HepG2 (cell line): ENCODE results near the gene OR9A4. TPM values are rescaled to one million over a fixed set of nuclear protein-coding genes. Genes with fewer than 3 reads are reported as not detected.

ENCODE experiments used
- ATAC-seq: fragments of 200-7000 bp; cut with Tn5 transposase; 3 replicates; pipeline ENCODE4 v1.9.1; 2020; ENCODE audit warnings: mild to moderate bottlenecking, moderate library complexity
- BruUV-seq: library from RNA; stranded (reverse); fragments of 400-500 nt; replicated peaks from 2 replicates; lab custom pipeline; 2021; lab: Mats Ljungman, UMichigan
- CTCF ChIA-PET: fragments of 300-600 bp; formaldehyde crosslinking; extraction: SDS; loops from one replicate; lab custom pipeline; 2021; ENCODE audit warnings: low total read pairs, inconsistent platforms, low intra/inter-chr PET ratio; lab: Yijun Ruan, JAX
- POLR2A ChIA-PET: fragments of 350-600 bp; sonication (Branson Sonifier 250); formaldehyde crosslinking; loops from one replicate; lab custom pipeline; 2020; ENCODE audit warnings: antibody characterized with exemption, inconsistent platforms; lab: Yijun Ruan, JAX
- DNase-seq: peaks from one replicate; pipeline ENCODE4 v3.0.0-alpha.2; 2015; ENCODE audit warnings: low spot score
- FAIRE-seq: peaks from 3 replicates; lab custom pipeline; 2011; peaks lifted over from hg19 to GRCh38; lab: Jason Lieb, UNC
- H2AFZ ChIP-seq: one replicate; pipeline ENCODE4 v1.6.1; 2011; ENCODE audit warnings: low read length, inconsistent platforms
- H3K27ac ChIP-seq: fragments of 300-600 bp; 3 replicates; pipeline ENCODE4 v1.8.0; 2011; ENCODE audit warnings: mixed run types, mild to moderate bottlenecking, mixed read lengths, low read length, inconsistent platforms; ENCODE audit not compliant: insufficient read depth; ENCODE audit errors: extremely low read length
- H3K27me3 ChIP-seq, 2 experiments: fragments of 200-600 bp in 1 of 2; 2 replicates in 1 of 2; 3 replicates in 1 of 2; pipeline versions ENCODE4 v1.6.0 to v1.8.0; 2011; ENCODE audit warnings: low read length in 2 of 2, mild to moderate bottlenecking in 2 of 2, moderate library complexity in 2 of 2, inconsistent platforms in 1 of 2; ENCODE audit not compliant: insufficient read depth in 2 of 2, control insufficient read depth in 1 of 2
- H3K36me3 ChIP-seq, 2 experiments: fragments of 200-600 bp in 1 of 2; replicated peaks in 1 of 2; 2 replicates in 1 of 2; 3 replicates in 1 of 2; pipeline versions ENCODE4 v1.5.1 to v1.8.0; 2011; ENCODE audit warnings: low read length in 2 of 2, inconsistent platforms in 1 of 2; ENCODE audit not compliant: insufficient read depth in 2 of 2, control insufficient read depth in 1 of 2
- H3K4me1 ChIP-seq: 2 replicates; pipeline ENCODE4 v1.5.1; 2012; ENCODE audit warnings: low read length, inconsistent platforms; ENCODE audit not compliant: insufficient read depth
- H3K4me2 ChIP-seq: 2 replicates; pipeline ENCODE4 v1.6.0; 2011; ENCODE audit warnings: low read depth, low read length, inconsistent platforms
- H3K4me3 ChIP-seq, 3 experiments: fragments of 200-600 bp in 1 of 3; sonication (generic), shearing (Covaris generic) in 1 of 3; replicated peaks in 1 of 3; 2 replicates each; pipeline ENCODE4 v1.5.1; 2011 to 2016; ENCODE audit warnings: low read length in 3 of 3, inconsistent platforms in 2 of 3, low read depth in 2 of 3, mild to moderate bottlenecking in 2 of 3, control low read depth in 1 of 3, mixed read lengths in 1 of 3; ENCODE audit not compliant: insufficient read depth in 1 of 3
- H3K79me2 ChIP-seq: one replicate; pipeline ENCODE4 v1.6.1; 2011; ENCODE audit warnings: low read length, inconsistent platforms; ENCODE audit not compliant: insufficient read depth
- H3K9ac ChIP-seq: 2 replicates; pipeline ENCODE4 v1.6.0; 2011; ENCODE audit warnings: mild to moderate bottlenecking, low read depth, low read length, inconsistent platforms; ENCODE audit not compliant: insufficient read depth
- H3K9me3 ChIP-seq: 2 replicates; pipeline ENCODE4 v1.5.1; 2012; ENCODE audit warnings: mild to moderate bottlenecking, low read length
- H4K20me1 ChIP-seq: 2 replicates; pipeline ENCODE4 v1.6.0; 2011; ENCODE audit warnings: inconsistent platforms, mild to moderate bottlenecking, low read length, moderate library complexity; ENCODE audit not compliant: insufficient read depth
- ATRX ChIP-seq: sonication (generic); formaldehyde crosslinking; IDR thresholded peaks from 2 replicates; pipeline ENCODE4 v1.4.0; 2020; ENCODE audit warnings: missing genetic modification reagents, borderline replicate concordance
- GATAD1 ChIP-seq: IDR thresholded peaks from 2 replicates; pipeline ENCODE4 v1.6.1; 2016; ENCODE audit warnings: missing genetic modification reagents, missing compliant biosample characterization
- HOXA5 ChIP-seq: sonication (generic); formaldehyde crosslinking; IDR thresholded peaks from 2 replicates; pipeline ENCODE4 v1.4.0; 2020; ENCODE audit warnings: missing genetic modification reagents
- MBNL3 ChIP-seq: fragments of 250-450 bp; sonication (Bioruptor Pico); conservative IDR thresholded peaks from 2 replicates; pipeline ENCODE4 v1.8.0; 2022; ENCODE audit warnings: mild to moderate bottlenecking, inconsistent platforms
- PHF20 ChIP-seq: sonication (generic); formaldehyde crosslinking; IDR thresholded peaks from 2 replicates; pipeline ENCODE4 v1.5.0; 2020; ENCODE audit warnings: mild to moderate bottlenecking, missing genetic modification reagents
- SATB2 ChIP-seq: sonication (generic); formaldehyde crosslinking; IDR thresholded peaks from 2 replicates; pipeline ENCODE4 v1.5.0; 2020; ENCODE audit warnings: missing genetic modification reagents
- SRSF1 ChIP-seq: fragments of 200-400 bp; formaldehyde crosslinking; optimal IDR thresholded peaks from 2 replicates; pipeline ENCODE3; 2017; ENCODE audit warnings: mild to moderate bottlenecking, low read depth, low read length, moderate library complexity
- SRSF4 ChIP-seq: fragments of 200-400 bp; formaldehyde crosslinking; IDR thresholded peaks from one replicate; pipeline ENCODE4 v1.6.1; 2018; ENCODE audit warnings: mild to moderate bottlenecking, low read depth, low read length, moderate library complexity; ENCODE audit not compliant: poor library complexity, severe bottlenecking
- TAF15 ChIP-seq: fragments of 200-400 bp; formaldehyde crosslinking; IDR thresholded peaks from one replicate; pipeline ENCODE4 v1.6.1; 2018; ENCODE audit warnings: mild to moderate bottlenecking, low read depth, low read length; ENCODE audit not compliant: poor library complexity, severe bottlenecking
- ZBTB21 ChIP-seq: sonication (generic); formaldehyde crosslinking; IDR thresholded peaks from 2 replicates; pipeline ENCODE4 v1.4.0; 2020; ENCODE audit warnings: missing genetic modification reagents
- ZFAT ChIP-seq: sonication (generic); formaldehyde crosslinking; conservative IDR thresholded peaks from 2 replicates; pipeline ENCODE4 v1.8.1; 2023; ENCODE audit warnings: missing genetic modification reagents, inconsistent platforms
- ZNF17 ChIP-seq: sonication (generic); formaldehyde crosslinking; IDR thresholded peaks from 2 replicates; pipeline ENCODE4 v1.5.0; 2020; ENCODE audit warnings: mild to moderate bottlenecking, missing genetic modification reagents
- ZSCAN9 ChIP-seq: IDR thresholded peaks from 2 replicates; pipeline ENCODE4 v1.6.1; 2016; ENCODE audit warnings: borderline replicate concordance
- WGBS: methylation state at CpG from one replicate; pipeline ENCODE4 v1.1.6; 2017; ENCODE audit warnings: low lambda C conversion rate; 5-methylcytosine and 5-hydroxymethylcytosine counted together
- in situ Hi-C: cut with HindIII; loops from 2 replicates; pipeline ENCODE4 v1.10.0; 2017; ENCODE audit warnings: low pct_unique_long_range_greater_than_20kb; ENCODE audit not compliant: extremely low pct_ligation_motif_present
- intact Hi-C: fragments of 100-400 bp; cut with micrococcal nuclease; formaldehyde crosslinking; loops from one replicate; pipeline ENCODE4 v1.10.0; 2022; ENCODE audit not compliant: unreplicated experiment
- polyA plus RNA-seq, 8 experiments: library from polyadenylated mRNA; depleted of rRNA in 3 of 8; stranded (reverse) in 7 of 8; unstranded in 1 of 8; fragments of >200 nt; fragmentation: Illumina TruSeq in 4 of 8; extraction: Trizol in 4 of 8; gene quantifications; 2 replicates each; pipeline versions ENCODE4 v1.2.1 to v1.2.3, GENCODE V29; 2011 to 2016; ENCODE audit warnings: low read depth in 4 of 8, missing spikeins in 1 of 8, mixed read lengths in 1 of 8; ENCODE audit not compliant: insufficient read depth in 1 of 8
- total RNA-seq, 5 experiments: library from RNA; depleted of rRNA; stranded (reverse); fragments of >200 nt; fragmentation: Illumina TruSeq; extraction: Trizol; gene quantifications; 2 replicates each; pipeline ENCODE4 v1.2.3, GENCODE V29; 2016; ENCODE audit warnings: low read depth in 1 of 5
- TF ChIP-seq, protein P1 (sequence below): sonication (generic); formaldehyde crosslinking; IDR thresholded peaks from 2 replicates; pipeline ENCODE4 v1.4.0; 2020; ENCODE audit warnings: missing genetic modification reagents
- TF ChIP-seq, protein P2 (sequence below): sonication (generic); formaldehyde crosslinking; IDR thresholded peaks from 2 replicates; pipeline ENCODE4 v1.5.0; 2020; ENCODE audit warnings: missing genetic modification reagents, mild to moderate bottlenecking, borderline replicate concordance
- TF ChIP-seq, protein P3 (sequence below): sonication (generic); formaldehyde crosslinking; conservative IDR thresholded peaks from 2 replicates; pipeline ENCODE4 v1.5.0; 2020; ENCODE audit warnings: missing genetic modification reagents

Gene OR9A4
- total and polyA plus RNA-seq, 2 of the 13 experiments (the other 11 are each of a cell fraction or from before 2014, with no cell fraction given) = not detected

DNA sequence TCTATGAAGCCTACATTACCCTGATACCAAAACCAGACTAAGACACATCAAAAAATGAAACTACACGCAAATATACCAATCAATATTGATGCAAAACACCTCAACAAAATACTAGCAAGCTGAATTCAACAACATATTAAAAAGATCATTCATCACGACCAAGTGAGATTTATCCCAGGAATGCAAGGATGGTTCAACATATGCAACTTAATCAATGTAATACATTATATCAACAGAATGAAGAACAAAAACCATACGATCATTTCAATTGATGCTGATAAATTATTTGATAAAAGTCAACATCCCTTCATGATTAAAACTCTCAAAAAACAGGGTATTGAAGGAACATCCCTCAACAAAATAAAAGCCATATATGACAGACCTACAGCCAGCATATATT, 24.9 kb downstream of the OR9A4 start (continued):
- TF ChIP-seq, protein P1, sequence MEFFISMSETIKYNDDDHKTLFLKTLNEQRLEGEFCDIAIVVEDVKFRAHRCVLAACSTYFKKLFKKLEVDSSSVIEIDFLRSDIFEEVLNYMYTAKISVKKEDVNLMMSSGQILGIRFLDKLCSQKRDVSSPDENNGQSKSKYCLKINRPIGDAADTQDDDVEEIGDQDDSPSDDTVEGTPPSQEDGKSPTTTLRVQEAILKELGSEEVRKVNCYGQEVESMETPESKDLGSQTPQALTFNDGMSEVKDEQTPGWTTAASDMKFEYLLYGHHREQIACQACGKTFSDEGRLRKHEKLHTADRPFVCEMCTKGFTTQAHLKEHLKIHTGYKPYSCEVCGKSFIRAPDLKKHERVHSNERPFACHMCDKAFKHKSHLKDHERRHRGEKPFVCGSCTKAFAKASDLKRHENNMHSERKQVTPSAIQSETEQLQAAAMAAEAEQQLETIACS (CRISPR knock-in tag) = no peak
- no peak for TF ChIP-seq TAF15

DNA sequence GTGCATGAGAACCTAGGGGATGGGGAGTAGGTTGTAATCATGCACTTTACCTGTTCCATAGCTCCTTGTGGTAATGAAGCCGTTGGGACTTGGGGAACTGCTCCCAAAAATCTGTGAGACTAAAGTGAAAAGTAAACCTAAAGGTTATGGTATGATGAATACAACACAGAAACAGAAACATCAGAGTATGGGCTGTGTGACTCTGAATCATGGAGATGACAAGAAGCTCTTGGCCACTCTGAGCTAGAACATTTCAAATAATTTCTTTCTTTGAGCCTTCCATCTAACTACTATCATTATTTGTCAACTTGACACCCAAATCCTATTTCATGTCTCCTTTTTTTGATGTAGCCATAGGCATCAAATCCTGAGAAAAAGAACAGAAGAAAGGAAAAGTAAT, 27.6 kb downstream of the OR9A4 start:
- Histone ChIP-seq H3K27ac (no peak overlapping the region), H3K27me3 (no peaks in the 10 kb centered on the region), H3K4me1 (no peaks in the 10 kb centered on the region), H3K9ac (no peak overlapping the region), H3K4me3 (no peak overlapping the region), H3K9me3 (peaks cover 12% of the 10 kb centered on the region), H3K36me3 (no peaks in the 10 kb centered on the region), H3K79me2 (no peaks in the 10 kb centered on the region), H4K20me1 (no peaks in the 10 kb centered on the region), H2AFZ (no peak overlapping the region), H3K4me2 (no peak overlapping the region)
- intact Hi-C loops = no loop called here
- CTCF ChIA-PET = no interaction called here
- WGBS = 0% methylated on average over 1 of the region's 1 CpG
- ATAC-seq (no peak), FAIRE-seq (no peak), DNase-seq (no peak)
- TF ChIP-seq SRSF4 (no peak), ZNF17 (CRISPR knock-in tag) (no peak), ZFAT (CRISPR knock-in tag) (no peak)
- BruUV-seq = no TSS peak
- POLR2A ChIA-PET = no interaction called here
- in situ Hi-C loops = no loop called here

DNA sequence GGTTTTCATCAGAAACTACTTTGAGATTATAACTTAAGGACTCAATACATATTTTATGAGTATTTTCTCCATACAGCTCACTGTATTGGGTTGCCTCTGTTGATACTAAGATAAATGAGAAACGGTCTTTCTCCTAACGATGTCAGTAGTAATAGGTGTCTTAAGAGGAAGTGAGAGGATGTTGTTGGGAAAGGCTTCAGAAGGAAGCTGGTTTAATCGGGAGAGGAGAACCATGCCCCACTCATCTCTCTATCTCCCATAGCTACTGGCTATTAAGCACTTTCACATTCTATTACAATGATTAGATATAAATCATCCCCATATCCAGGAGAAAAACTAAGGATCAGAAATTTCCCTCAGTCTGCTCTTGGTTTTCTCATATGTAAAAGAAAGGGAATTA, 28.6 kb downstream of the OR9A4 start:
- intact Hi-C loops = no loop called here
- no peak overlapping the region for H3K9ac ChIP-seq
- POLR2A ChIA-PET = no interaction called here
- FAIRE-seq (no peak), ATAC-seq (no peak), DNase-seq (no peak)
- WGBS = 14% methylated on average over 3 of the region's 3 CpGs
- in situ Hi-C loops = no loop called here
- no peak overlapping the region for H3K4me3 ChIP-seq
- H3K9me3 ChIP-seq = peaks cover 12% of the 10 kb centered on the region
- no peak overlapping the region for H3K27ac ChIP-seq
- no peaks in the 10 kb centered on the region for H3K79me2 ChIP-seq
- H3K36me3 ChIP-seq = no peaks in the 10 kb centered on the region
- H2AFZ ChIP-seq = no peak overlapping the region
- no TSS peak for BruUV-seq
- no peaks in the 10 kb centered on the region for H4K20me1 ChIP-seq
- H3K27me3 ChIP-seq = no peaks in the 10 kb centered on the region
- no peaks in the 10 kb centered on the region for H3K4me1 ChIP-seq
- CTCF ChIA-PET = no interaction called here
- no peak overlapping the region for H3K4me2 ChIP-seq
- TF ChIP-seq GATAD1 (no peak), SATB2 (CRISPR knock-in tag) (no peak), ZSCAN9 (no peak), PHF20 (CRISPR knock-in tag) (no peak), MBNL3 (CRISPR knock-in tag) (no peak), ATRX (no peak), SRSF1 (no peak), ZBTB21 (CRISPR knock-in tag) (no peak), HOXA5 (CRISPR knock-in tag) (no peak)
- TF ChIP-seq, protein P2, sequence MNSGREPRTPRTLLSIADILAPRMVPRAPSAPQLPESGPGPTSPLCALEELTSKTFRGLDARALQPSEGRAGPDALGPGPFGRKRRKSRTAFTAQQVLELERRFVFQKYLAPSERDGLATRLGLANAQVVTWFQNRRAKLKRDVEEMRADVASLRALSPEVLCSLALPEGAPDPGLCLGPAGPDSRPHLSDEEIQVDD = no peak
- TF ChIP-seq, protein P3, sequence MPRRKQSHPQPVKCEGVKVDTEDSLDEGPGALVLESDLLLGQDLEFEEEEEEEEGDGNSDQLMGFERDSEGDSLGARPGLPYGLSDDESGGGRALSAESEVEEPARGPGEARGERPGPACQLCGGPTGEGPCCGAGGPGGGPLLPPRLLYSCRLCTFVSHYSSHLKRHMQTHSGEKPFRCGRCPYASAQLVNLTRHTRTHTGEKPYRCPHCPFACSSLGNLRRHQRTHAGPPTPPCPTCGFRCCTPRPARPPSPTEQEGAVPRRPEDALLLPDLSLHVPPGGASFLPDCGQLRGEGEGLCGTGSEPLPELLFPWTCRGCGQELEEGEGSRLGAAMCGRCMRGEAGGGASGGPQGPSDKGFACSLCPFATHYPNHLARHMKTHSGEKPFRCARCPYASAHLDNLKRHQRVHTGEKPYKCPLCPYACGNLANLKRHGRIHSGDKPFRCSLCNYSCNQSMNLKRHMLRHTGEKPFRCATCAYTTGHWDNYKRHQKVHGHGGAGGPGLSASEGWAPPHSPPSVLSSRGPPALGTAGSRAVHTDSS = no peak
